GM12865 (cell line): Measurements from ENCODE around the gene PHYHIPL.

Experiments used
- DNase-seq: peaks from one replicate; pipeline ENCODE4 v3.0.0; 2010; ENCODE audit warnings: low read depth
- H3K4me3 ChIP-seq: 2 replicates; pipeline ENCODE4 v1.5.1; 2011; ENCODE audit warnings: mild to moderate bottlenecking, low read depth, low read length, control low read depth
- TF ChIP-seq, protein P1 (sequence below): IDR thresholded peaks from 2 replicates; pipeline ENCODE4 v1.5.1; 2011; ENCODE audit warnings: low read length, control low read depth, low read depth, inconsistent platforms; ENCODE audit not compliant: insufficient read depth; ENCODE audit errors: missing control alignments

PHYHIPL gene

GRCh38 chr10:59276133-59276532 is 99.7 kb downstream of the PHYHIPL start:
- TF ChIP-seq, protein P1, sequence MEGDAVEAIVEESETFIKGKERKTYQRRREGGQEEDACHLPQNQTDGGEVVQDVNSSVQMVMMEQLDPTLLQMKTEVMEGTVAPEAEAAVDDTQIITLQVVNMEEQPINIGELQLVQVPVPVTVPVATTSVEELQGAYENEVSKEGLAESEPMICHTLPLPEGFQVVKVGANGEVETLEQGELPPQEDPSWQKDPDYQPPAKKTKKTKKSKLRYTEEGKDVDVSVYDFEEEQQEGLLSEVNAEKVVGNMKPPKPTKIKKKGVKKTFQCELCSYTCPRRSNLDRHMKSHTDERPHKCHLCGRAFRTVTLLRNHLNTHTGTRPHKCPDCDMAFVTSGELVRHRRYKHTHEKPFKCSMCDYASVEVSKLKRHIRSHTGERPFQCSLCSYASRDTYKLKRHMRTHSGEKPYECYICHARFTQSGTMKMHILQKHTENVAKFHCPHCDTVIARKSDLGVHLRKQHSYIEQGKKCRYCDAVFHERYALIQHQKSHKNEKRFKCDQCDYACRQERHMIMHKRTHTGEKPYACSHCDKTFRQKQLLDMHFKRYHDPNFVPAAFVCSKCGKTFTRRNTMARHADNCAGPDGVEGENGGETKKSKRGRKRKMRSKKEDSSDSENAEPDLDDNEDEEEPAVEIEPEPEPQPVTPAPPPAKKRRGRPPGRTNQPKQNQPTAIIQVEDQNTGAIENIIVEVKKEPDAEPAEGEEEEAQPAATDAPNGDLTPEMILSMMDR, result no peak
- no peak for DNase-seq
- no peak overlapping the region for H3K4me3 ChIP-seq

- no peak for DNase-seq
- H3K4me3 ChIP-seq, result no peak overlapping the region
- TF ChIP-seq, protein P1, result no peak
Measured at GRCh38 chr10:59276919-59277318, 100.5 kb downstream of the PHYHIPL start.

GRCh38 chr10:59279476-59279875 is 103.0 kb downstream of the PHYHIPL start:
- no peak for DNase-seq
- TF ChIP-seq, protein P1, result no peak
- no peak overlapping the region for H3K4me3 ChIP-seq

DNA sequence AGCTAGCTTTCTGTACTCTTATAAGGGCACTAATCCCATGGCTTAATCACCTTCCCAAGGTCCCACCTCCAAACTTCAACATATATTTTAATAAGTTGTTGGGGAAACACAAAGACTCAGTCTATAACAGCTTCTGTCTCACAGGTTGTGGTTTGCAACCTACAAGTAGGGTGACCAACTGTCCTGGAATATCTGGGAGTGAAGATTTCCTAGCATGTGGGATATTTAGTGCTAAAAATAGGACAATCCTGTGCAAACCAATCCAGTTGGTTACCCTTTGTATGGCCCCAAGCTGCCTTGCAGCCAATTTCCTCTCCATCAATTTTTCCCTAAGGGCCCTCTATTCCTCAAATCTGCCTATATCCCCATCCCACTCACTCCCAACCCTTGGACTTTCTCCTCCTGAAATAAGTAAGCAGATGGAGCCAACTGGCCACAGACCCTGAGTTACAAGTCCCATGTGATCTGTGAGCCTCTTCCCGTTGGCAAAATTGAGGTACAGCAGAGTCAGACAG is 103.6 kb downstream of the PHYHIPL start:
- DNase-seq, result no peak
- TF ChIP-seq, protein P1, result no peak
- no peak overlapping the region for H3K4me3 ChIP-seq

DNA sequence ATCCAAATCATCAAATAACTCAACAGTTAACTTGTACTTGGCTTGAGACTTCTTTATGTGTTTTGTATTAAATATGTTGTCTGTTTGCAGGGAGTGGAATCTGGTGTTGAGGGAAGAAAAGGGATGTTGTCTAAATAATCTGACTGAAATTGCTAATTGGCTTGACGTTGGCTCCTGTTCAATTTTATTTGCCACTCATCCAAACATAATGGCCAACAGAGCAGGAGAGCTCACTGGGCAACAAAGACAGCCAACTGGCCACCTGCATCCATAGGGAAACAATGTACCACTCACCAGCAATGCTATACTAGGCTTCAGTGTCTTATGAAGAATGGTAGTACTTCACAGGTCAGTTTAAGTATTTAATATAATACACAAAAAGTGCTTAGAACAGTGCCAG is 105.4 kb downstream of the PHYHIPL start:
- no peak for DNase-seq
- TF ChIP-seq, protein P1, result no peak
- H3K4me3 ChIP-seq, result no peak overlapping the region

DNA sequence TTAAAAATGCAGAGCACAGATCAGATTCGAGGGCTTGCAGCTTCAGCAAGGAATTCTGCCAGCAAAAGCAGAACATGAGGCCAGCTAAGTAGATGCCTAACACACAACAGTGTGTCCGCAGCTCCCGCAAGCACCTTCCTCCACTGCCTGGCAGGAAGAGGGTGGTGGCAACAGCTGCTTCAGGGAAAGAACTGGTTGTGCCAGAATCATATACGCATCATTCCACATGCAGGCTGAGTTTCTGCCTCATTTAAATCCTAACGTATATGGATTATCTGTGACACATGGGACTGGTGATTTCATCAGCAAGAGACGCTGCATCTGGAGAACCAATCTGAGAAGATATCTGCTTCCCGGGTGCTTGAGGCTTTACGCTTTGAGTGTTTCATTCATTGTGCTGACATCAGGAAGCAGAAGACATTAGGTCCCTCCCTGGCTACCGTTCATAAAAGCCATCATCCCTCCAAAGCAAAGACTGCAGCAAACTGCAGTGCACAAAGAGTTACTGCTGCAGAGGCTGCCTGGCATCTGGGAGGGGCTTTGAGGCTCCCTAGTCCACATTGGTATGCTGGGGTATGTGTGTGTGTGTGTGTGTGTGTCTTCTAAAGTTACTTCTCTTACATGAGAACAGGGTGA is 107.1 kb downstream of the PHYHIPL start:
- TF ChIP-seq, protein P1, result no peak
- DNase-seq, result no peak
- H3K4me3 ChIP-seq, result no peak overlapping the region
